HEK293T (cell line): ENCODE results near the gene PREX1.

Source experiments
- BHLHE40 ChIP-seq: fragments of 450-650 bp; IDR thresholded peaks from 2 replicates; pipeline ENCODE4 v1.6.1; 2016; ENCODE audit warnings: mild to moderate bottlenecking, moderate library complexity, borderline replicate concordance
- ELF4 ChIP-seq: fragments of 450-650 bp; IDR thresholded peaks from 2 replicates; pipeline ENCODE4 v1.6.1; 2017; ENCODE audit warnings: antibody characterized with exemption
- FOXM1 ChIP-seq: fragments of 450-650 bp; IDR thresholded peaks from 2 replicates; pipeline ENCODE4 v1.6.1; 2017; ENCODE audit warnings: mild to moderate bottlenecking, borderline replicate concordance
- PKNOX1 ChIP-seq: fragments of 450-650 bp; IDR thresholded peaks from 2 replicates; pipeline ENCODE4 v1.6.1; 2016
- SP1 ChIP-seq: fragments of 450-650 bp; IDR thresholded peaks from 2 replicates; pipeline ENCODE4 v1.6.1; 2017
- SUZ12 ChIP-seq: fragments of 450-650 bp; IDR thresholded peaks from 2 replicates; pipeline ENCODE4 v1.6.1; 2016; ENCODE audit warnings: mild to moderate bottlenecking
- TARDBP ChIP-seq: fragments of 450-650 bp; IDR thresholded peaks from 2 replicates; pipeline ENCODE4 v1.6.1; 2016
- ZNF384 ChIP-seq: fragments of 450-650 bp; IDR thresholded peaks from 2 replicates; pipeline ENCODE4 v1.6.1; 2016

GRCh38 chr20:48656661-48657211 is 171.1 kb downstream of the PREX1 start:
- TF ChIP-seq SP1 (no peak), TARDBP (no peak), FOXM1 (no peak), ZNF384 (no peak), SUZ12 (no peak), ELF4 (no peak), PKNOX1 (no peak), BHLHE40 (no peak)
